NOMO-1 treated with dmso at 0.1 percent for 144 hours (cell line): ENCODE data around the gene RNF128.
"Not testable (repeated sequence)": the region's sequence is repeated elsewhere in the genome, so short reads cannot be mapped to it uniquely, and the experiment has no call there.

Experiments used
- DNase-seq: peaks from one replicate; lab custom pipeline; 2025; ENCODE audit not compliant: unreplicated experiment; lab: John Stamatoyannopoulos, UW

RNF128 gene

GRCh38 chrX:106742805-106743204, 16.3 kb downstream of the RNF128 start:
- DNase-seq, result no peak

GRCh38 chrX:106748377-106748776, 21.9 kb downstream of the RNF128 start:
- DNase-seq, result no peak

- DNase-seq, result no peak
Measured at GRCh38 chrX:106751407-106751806, 24.9 kb downstream of the RNF128 start.

- no peak for DNase-seq
Measured at GRCh38 chrX:106752101-106752678, 25.7 kb downstream of the RNF128 start.

- not testable (repeated sequence) for DNase-seq
Measured at GRCh38 chrX:106769288-106769687, 42.8 kb downstream of the RNF128 start.

- no peak for DNase-seq
Measured at GRCh38 chrX:106774981-106775380, 48.5 kb downstream of the RNF128 start.

- no peak for DNase-seq
Measured at GRCh38 chrX:106780264-106780663, 53.8 kb downstream of the RNF128 start.

- no peak for DNase-seq
Measured at GRCh38 chrX:106780664-106781377, 54.3 kb downstream of the RNF128 start.

- no peak for DNase-seq
Measured at GRCh38 chrX:106783716-106784115, 57.2 kb downstream of the RNF128 start.

- no peak for DNase-seq
Measured at GRCh38 chrX:106791495-106791894, 65.0 kb downstream of the RNF128 start.

GRCh38 chrX:106802063-106802387, 75.5 kb downstream of the RNF128 start:
- no peak for DNase-seq

GRCh38 chrX:106802388-106803275, 76.1 kb downstream of the RNF128 start, which contains the start of gene TBC1D8B:
Gene TBC1D8B, plus strand, starts transcription at chrX:106802673. Its CDS starts 181 bp downstream, at chrX:106802854.
- DNase-seq, result no peak

- no peak for DNase-seq
Measured at GRCh38 chrX:106811131-106811910, 84.8 kb downstream of the RNF128 start.

- DNase-seq, result not testable (repeated sequence)
Measured at GRCh38 chrX:106812930-106813329, 86.4 kb downstream of the RNF128 start.

- not testable (repeated sequence) for DNase-seq
Measured at GRCh38 chrX:106814093-106814492, 87.6 kb downstream of the RNF128 start.
